ENCODE results near the gene SDHD. TPM values are rescaled to one million over a fixed set of nuclear protein-coding genes. Genes with fewer than 3 reads are reported as not detected.
A peak's percentile ranks its signal among the peaks of the same experiment; 100 is the strongest.

SDHD gene
- total RNA-seq, 1 experiment from 2014 or later: 195 TPM

DNA sequence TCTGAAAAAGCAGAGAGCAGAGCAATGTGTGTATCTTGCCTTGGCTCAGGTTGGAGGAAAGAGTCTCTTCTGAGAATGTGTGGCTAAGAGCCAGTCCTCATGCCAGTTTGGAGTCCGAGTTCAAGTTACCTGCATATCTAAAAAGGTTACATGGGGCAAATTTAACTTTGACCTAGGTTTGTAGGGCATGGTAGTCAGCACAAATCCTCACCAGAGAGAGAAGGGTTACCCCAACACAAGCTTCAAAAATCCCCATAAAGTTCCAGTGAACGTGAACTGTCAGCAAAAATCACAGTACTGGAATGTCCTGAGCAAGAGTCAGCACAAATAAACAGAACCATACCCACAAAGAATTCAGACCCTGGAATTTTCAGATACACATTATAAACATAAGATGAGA is 13.8 kb downstream of the SDHD start:
- no peak for DNase-seq (ENCODE audit: low spot score)

DNA sequence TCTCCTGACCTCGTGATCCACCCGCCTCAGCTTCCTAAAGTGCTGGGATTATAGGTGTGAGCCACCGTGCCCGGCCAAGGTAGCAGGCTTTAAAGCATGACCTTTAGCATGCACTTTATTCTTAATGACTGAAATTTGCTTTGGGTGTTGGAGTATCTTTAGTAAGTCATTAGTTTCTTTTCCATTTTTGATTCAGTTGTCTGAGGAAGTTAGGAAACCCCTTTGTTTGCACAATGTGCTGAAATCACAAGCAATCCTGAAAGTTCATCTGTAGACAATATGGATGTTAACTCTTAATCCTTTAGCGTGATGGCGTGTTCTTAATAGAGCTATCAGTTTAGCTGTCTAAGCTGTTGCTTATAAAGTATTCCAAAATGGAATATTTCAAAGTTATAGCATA is 16.8 kb downstream of the SDHD start:
- no peak for DNase-seq (ENCODE audit: low spot score)

- no peak for DNase-seq (ENCODE audit: low spot score)
Observed at GRCh38 chr11:112106070-112106469, 19.4 kb downstream of the SDHD start.

- DNase-seq (ENCODE audit: low spot score): peak; percentile 58
Observed at GRCh38 chr11:112113539-112114457, 27.1 kb downstream of the SDHD start.

- no peak for DNase-seq (ENCODE audit: low spot score)
Observed at GRCh38 chr11:112114460-112114859, 27.8 kb downstream of the SDHD start.

- DNase-seq (ENCODE audit: low spot score): no peak
Observed at GRCh38 chr11:112115386-112115785, 28.7 kb downstream of the SDHD start.

GRCh38 chr11:112118176-112118575 is 31.5 kb downstream of the SDHD start:
- DNase-seq (ENCODE audit: low spot score): no peak

DNA sequence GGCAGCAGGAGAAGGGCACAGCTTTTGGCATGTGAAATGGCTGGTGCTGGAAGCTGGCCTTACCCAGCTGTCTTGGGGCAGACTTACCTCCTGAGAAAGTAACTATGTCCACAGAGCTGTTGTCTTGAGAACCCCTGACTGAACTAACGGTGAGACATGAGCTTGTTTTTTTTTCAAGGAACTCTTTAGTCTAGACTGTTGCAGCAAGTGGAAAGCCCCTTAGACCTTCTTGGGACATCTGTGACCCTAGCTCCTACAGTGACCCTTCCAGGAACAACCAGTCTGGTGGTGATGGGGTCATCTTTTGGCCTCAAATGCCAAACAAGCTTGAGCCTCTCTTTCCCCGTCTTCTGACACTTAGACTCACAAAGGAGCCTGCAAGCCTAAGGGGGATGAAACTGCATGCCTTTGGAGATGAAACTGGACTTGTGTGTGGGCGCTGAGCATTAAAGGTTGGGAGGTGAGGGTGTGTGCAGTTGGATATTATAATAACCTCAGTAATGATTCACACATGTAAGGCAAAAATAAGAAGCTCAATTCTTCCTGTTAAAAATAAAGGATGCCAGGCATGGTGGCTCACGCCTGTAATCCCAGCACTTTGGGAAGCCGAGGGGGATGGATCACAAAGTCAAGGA is 35.4 kb downstream of the SDHD start:
- DNase-seq (ENCODE audit: low spot score): no peak

- DNase-seq (ENCODE audit: low spot score): no peak
Observed at GRCh38 chr11:112123129-112123528, 36.5 kb downstream of the SDHD start.

- no peak for DNase-seq (ENCODE audit: low spot score)
Observed at GRCh38 chr11:112127056-112127455, 40.4 kb downstream of the SDHD start.

DNA sequence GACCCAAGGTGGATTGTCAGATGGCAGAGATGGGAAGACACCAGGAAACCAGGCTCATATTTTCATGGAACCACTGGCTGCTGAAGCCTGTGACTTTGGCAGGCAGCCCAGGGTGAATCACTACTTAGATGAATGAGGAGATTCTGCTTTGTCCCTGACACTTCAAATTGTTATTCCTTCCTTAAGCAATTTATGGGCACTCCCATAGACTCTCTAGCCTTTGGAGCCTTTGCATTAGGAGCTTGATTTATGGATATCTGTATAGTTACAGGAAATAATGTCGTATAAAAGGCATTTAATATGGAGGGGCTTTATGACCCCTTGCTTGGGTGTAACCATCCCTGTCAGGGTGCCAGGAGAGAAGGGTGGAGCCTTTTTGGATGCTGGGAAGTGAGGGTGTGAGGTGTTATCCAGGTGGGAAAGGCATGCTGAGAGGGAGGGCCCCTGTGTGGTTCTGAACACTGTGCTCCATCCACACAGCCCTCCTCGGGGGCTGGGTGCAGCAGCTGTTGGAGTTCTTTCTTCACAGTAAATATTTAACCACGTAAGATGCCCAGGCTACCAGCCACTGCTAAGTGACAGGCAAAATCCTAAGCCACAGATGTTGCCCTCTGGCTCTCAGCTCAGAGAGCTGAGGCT is 41.9 kb downstream of the SDHD start:
- peak; percentile 75 for DNase-seq (ENCODE audit: low spot score)

DNA sequence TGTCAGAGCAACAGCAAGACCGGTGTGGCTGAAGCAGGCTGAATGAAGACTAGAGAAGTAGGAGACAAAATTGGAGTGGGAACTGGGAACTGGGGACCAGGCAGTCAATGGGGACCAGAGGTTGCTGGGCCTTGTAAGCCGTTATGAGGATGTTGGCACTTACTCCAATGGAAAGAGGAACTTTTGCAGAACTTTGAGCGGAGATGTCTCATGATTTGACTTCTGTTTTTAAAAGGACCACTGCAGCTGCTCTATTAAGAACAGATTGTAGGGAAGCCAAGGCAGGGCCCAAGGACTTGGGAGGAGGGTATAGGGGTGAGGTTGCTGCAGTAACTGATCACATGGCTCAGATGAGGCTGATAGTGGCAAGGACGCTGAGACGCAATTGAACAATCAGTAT is 43.0 kb downstream of the SDHD start:
- no peak for DNase-seq (ENCODE audit: low spot score)

- DNase-seq (ENCODE audit: low spot score): no peak
Observed at GRCh38 chr11:112132737-112133136, 46.1 kb downstream of the SDHD start.

DNA sequence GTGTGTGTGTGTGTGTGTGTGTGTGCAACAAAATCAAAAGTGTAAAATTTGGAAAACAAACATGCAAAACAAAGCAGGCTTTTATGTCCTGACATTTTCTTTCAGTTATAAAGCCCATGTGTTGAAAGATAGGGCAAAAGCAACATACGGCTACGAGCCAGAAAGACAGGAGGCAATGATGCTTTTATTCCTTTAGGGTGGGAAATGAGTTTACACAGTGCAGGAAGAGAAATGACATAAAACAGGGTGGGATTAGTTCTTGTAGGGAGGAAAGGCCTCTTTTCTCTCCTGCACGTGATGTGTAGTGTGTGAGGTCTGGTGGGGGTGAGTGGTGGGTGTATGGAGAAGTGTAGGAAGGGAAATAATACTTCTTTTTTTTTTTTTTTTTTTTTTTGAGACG is 47.8 kb downstream of the SDHD start:
- DNase-seq (ENCODE audit: low spot score): no peak

- DNase-seq (ENCODE audit: low spot score): no peak
Observed at GRCh38 chr11:112143597-112143996, 56.9 kb downstream of the SDHD start.

Other genes starting within 250 kb of the SDHD start
- 16.5 and 23.9 TPM in 2 replicates for gene ALG9, start 215.3 kb upstream of the SDHD start, total RNA-seq (2014; rRNA removed; shearing (Covaris generic))
- gene FDXACB1, start 207.7 kb upstream of the SDHD start, total RNA-seq (2014; rRNA removed; shearing (Covaris generic)): 1.8 and 3.1 TPM in 2 replicates
- gene CFAP68, start 207.3 kb upstream of the SDHD start, total RNA-seq (2014; rRNA removed; shearing (Covaris generic)): 8.8 and 11.9 TPM in 2 replicates
- gene CRYAB, start 175.1 kb upstream of the SDHD start, total RNA-seq (2014; rRNA removed; shearing (Covaris generic)): not detected in 2 replicates
- not detected in 2 replicates for gene HSPB2, start 174.1 kb upstream of the SDHD start, total RNA-seq (2014; rRNA removed; shearing (Covaris generic))
- 4.3 and 6.3 TPM in 2 replicates for gene C11orf52, start 168.0 kb upstream of the SDHD start, total RNA-seq (2014; rRNA removed; shearing (Covaris generic))
- gene DIXDC1, start 149.5 kb upstream of the SDHD start, total RNA-seq (2014; rRNA removed; shearing (Covaris generic)): 2.0 and 2.6 TPM in 2 replicates
- gene DLAT, start 61.5 kb upstream of the SDHD start, total RNA-seq (2014; rRNA removed; shearing (Covaris generic)): 37.2 and 42.4 TPM in 2 replicates
- 0.52 and 0.97 TPM in 2 replicates for gene PIH1D2, start 12.9 kb upstream of the SDHD start, total RNA-seq (2014; rRNA removed; shearing (Covaris generic))
- gene NKAPD1, start 12.6 kb upstream of the SDHD start, total RNA-seq (2014; rRNA removed; shearing (Covaris generic)): 11.0 and 13.4 TPM in 2 replicates
- gene TIMM8B, start 117 bp upstream of the SDHD start, total RNA-seq (2014; rRNA removed; shearing (Covaris generic)): 212 and 216 TPM in 2 replicates
- 1.8 TPM in 2 replicates for gene IL18, start 77.2 kb downstream of the SDHD start, total RNA-seq (2014; rRNA removed; shearing (Covaris generic))
- gene TEX12, start 80.5 kb downstream of the SDHD start, total RNA-seq (2014; rRNA removed; shearing (Covaris generic)): not detected in 2 replicates
- 0.84 and 3.8 TPM in 2 replicates for gene BCO2, start 88.6 kb downstream of the SDHD start, total RNA-seq (2014; rRNA removed; shearing (Covaris generic))
- 28.3 and 44.7 TPM in 2 replicates for gene PTS, start 139.6 kb downstream of the SDHD start, total RNA-seq (2014; rRNA removed; shearing (Covaris generic))
- gene PLET1, start 174.0 kb downstream of the SDHD start, total RNA-seq (2014; rRNA removed; shearing (Covaris generic)): not detected in 2 replicates